Peyer's patch (tissue), 4 donors: ENCODE data around the gene PRSS56.

Experiments used
- POLR2A ChIP-seq, 2 donors: fragments of 450-650 bp; IDR thresholded peaks; one replicate each; pipeline ENCODE4 v1.5.1; 2017; ENCODE audit warnings: antibody characterized with exemption in 2 of 2, mild to moderate bottlenecking in 2 of 2, moderate library complexity in 2 of 2
- TF ChIP-seq, protein P1 (sequence below), 6 experiments: fragments of 450-650 bp in 4 of 6; fragments of 200-600 bp in 2 of 6; sonication (generic) in 1 of 6; IDR thresholded peaks; one replicate each; pipeline ENCODE4 v1.5.1; 2017 to 2019; ENCODE audit warnings: antibody characterized with exemption in 6 of 6, mild to moderate bottlenecking in 3 of 6, moderate library complexity in 1 of 6

DNA sequence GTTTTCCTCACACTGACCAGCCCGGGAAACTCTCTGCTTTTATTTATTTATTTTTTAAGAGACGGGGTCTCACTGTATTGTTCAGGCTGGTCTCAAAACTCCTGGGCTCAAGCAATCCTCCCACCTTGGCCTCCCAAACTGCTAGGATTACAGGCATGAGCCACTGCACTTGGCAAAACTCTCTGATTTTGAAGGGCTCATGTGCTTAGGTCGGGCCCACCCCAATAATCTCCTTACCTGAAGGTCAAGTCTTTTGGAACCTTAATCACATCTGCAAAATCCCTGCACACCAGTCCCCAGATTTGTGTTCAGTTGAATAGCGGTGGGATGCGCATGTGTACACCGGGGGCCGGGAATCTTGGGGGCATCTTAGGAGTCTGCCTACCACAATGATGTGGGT, 24.9 kb upstream of the PRSS56 start:
- TF ChIP-seq, protein P1, sequence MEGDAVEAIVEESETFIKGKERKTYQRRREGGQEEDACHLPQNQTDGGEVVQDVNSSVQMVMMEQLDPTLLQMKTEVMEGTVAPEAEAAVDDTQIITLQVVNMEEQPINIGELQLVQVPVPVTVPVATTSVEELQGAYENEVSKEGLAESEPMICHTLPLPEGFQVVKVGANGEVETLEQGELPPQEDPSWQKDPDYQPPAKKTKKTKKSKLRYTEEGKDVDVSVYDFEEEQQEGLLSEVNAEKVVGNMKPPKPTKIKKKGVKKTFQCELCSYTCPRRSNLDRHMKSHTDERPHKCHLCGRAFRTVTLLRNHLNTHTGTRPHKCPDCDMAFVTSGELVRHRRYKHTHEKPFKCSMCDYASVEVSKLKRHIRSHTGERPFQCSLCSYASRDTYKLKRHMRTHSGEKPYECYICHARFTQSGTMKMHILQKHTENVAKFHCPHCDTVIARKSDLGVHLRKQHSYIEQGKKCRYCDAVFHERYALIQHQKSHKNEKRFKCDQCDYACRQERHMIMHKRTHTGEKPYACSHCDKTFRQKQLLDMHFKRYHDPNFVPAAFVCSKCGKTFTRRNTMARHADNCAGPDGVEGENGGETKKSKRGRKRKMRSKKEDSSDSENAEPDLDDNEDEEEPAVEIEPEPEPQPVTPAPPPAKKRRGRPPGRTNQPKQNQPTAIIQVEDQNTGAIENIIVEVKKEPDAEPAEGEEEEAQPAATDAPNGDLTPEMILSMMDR (IDR thresholded peaks at IDR 0.05): no peak
- TF ChIP-seq POLR2A (IDR thresholded peaks at IDR 0.05): no peak
